Astrocyte of the spinal cord (primary cell): Measurements from ENCODE around the gene TCF7L2.
A peak's percentile ranks its signal among the peaks of the same experiment; 100 is the strongest.

Source experiments
- DNase-seq: peaks from one replicate; pipeline ENCODE4 v3.0.0; 2011; ENCODE audit warnings: low read depth, low spot score
- H3K4me3 ChIP-seq: 2 replicates; pipeline ENCODE4 v1.5.1; 2011; ENCODE audit warnings: low read depth, mild to moderate bottlenecking, low read length, moderate library complexity
- in situ Hi-C: cut with HindIII; loops from 2 replicates; pipeline ENCODE4 v1.10.0; 2017; ENCODE audit warnings: low sequenced_read_pairs
- TF ChIP-seq, protein P1 (sequence below): IDR thresholded peaks from 2 replicates; pipeline ENCODE4 v1.5.1; 2012; ENCODE audit warnings: low read depth, mild to moderate bottlenecking, low read length, inconsistent platforms

The TCF7L2 gene

DNA sequence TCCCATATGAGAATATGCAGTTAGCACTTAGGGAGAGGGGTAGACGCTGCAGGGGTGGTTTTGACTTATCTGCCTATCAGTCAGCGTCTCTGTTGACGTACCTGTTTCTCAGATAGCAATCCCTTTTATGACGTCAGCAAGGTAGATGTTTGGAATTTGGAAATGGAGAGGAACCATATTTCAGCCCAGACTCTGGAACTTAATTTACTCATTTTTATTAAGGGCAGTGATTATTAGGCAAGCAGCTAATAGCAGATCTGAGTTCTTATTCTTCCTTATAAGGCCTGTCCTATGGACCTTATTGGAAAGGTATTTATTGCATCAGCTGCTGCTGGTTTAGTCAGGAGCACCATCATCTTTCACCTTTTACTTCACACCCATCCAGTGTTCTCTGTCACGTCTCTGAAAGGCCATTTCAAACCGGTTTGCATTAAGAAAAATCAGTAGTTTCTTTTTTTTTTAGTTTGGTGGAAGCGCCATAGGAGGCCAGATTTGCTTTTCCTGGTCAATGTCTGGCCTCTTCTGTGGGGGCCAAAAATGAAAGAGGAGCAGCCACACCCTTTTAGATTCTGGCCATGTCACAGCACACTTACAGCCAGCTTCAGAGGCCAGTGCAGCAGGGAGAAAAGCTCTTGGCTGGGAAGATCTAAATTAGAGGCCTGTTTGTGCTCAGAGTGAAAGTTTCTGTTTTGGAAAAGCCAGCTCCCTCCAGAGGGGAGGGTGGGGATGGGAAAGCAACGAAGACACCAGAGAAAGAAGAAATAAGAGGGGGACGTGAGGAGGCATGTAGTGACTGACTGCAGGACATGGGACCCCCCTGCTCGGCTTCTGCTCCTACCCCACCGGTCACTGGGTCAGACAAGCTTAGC, 146.3 kb downstream of the TCF7L2 start:
- TF ChIP-seq, protein P1, sequence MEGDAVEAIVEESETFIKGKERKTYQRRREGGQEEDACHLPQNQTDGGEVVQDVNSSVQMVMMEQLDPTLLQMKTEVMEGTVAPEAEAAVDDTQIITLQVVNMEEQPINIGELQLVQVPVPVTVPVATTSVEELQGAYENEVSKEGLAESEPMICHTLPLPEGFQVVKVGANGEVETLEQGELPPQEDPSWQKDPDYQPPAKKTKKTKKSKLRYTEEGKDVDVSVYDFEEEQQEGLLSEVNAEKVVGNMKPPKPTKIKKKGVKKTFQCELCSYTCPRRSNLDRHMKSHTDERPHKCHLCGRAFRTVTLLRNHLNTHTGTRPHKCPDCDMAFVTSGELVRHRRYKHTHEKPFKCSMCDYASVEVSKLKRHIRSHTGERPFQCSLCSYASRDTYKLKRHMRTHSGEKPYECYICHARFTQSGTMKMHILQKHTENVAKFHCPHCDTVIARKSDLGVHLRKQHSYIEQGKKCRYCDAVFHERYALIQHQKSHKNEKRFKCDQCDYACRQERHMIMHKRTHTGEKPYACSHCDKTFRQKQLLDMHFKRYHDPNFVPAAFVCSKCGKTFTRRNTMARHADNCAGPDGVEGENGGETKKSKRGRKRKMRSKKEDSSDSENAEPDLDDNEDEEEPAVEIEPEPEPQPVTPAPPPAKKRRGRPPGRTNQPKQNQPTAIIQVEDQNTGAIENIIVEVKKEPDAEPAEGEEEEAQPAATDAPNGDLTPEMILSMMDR: peak; percentile 10
- no peak for DNase-seq
- in situ Hi-C loops: no loop called here
- H3K4me3 ChIP-seq: no peak overlapping the region

DNA sequence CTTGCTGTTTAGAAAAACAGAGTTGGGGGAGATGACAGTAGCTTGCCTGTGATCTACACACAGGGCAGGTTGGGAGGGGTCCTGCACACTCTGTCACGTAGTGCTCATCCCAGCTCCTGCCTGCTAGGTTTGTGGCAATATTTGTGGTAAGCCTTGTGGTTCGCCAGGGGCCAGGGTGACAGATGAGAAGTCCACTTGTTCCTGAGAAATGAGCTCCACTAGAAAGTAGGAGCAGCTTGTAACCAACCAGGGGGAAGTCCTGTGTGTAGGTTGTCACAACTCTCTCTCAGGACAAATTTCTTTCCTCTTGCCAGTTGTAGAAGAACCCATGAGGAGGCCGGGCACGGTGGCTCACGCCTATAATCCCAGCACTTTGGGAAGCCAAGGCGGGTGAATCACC, 147.0 kb downstream of the TCF7L2 start:
- DNase-seq: no peak
- no peak overlapping the region for H3K4me3 ChIP-seq
- in situ Hi-C loops: no loop called here
- TF ChIP-seq, protein P1: no peak

DNA sequence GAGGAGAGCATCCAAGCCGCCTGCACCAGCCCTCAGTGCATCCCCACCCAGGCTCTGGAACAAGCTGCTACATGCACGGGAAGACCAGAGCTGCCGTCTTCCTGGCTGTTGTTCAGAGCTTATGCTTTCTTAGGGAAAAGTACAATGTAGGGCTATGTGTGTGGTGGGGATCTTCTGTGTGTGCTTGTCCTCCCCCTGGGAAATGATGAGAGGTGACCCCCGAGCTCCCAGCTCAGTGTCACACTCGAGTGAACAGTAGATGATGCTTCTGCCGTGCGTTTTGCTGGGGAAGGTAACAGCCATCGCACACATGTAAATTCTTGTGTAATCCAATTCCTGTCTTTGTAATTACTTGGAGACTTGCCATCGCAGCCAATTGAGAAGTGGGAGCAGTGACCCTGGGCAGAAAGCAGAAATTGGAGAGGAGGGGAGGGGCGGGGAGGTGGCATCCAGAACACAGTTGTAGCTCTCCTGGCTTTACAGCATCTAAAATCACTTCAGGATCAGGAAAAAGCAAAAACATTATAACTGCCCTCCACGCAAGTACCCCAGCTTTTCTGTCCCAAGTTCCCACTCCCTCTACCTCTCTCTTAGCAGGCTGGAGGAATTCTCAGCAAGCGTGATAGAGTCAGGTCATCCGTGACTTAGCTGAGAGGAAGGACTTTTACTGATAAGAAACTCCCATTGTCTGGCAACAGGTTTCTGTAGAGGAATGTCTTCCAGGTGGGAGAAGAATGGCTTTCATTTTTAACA, 149.6 kb downstream of the TCF7L2 start:
- in situ Hi-C loops: no loop called here
- TF ChIP-seq, protein P1: no peak
- no peak for DNase-seq
- H3K4me3 ChIP-seq: no peak overlapping the region

DNA sequence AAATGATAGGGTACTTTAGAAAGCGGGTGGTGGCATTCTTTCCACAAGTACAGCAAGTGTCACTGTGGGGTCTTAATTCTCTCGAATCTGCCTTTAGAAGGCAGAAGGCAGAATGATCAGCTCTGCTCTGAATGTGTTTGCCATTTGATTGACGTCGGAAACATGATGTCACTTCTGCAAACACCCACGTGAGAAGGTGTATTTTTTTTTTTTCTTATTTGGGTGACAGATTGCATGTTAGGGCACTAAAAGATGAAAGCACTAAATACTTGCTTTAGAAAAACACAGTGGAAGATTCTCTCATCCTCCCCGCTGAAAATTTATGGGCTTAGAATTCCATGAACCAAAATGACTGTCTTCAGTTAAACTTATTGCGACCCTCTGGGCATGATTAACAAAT, 150.2 kb downstream of the TCF7L2 start:
- DNase-seq: no peak
- H3K4me3 ChIP-seq: no peak overlapping the region
- in situ Hi-C loops: no loop called here
- TF ChIP-seq, protein P1: no peak

DNA sequence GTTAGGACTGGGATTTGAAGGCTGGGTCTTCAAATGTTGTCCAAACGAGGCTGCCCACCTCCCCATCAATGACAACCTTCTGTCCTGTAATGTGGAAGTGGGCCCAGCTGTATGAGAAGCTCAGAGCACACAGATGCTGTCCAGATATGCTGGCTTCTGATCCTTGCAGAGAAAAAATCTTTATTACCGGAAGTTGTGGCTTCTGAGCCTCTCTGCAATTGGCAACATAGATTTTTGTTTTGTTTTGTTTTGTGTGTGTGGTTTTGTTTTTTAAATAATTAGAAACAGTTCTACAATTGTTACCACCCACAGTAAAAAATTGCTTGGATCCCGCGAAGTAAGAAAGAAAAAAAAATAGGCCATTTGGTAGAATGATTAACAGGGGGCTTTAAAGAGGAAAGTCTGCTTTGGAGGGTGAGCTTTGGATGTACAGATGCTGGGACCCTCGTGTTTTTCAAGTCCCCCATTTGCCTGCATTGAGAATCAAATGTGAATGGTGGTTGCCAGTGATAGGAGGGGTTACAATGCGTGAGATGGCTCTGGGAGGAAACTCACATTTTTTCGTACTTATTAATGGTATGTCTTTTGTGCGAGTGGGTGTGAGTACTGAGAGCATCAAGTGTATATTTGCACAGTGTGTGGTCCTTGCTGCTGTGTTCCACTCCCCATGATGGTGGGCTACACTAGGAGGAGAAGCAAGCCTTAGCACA, 153.2 kb downstream of the TCF7L2 start:
- TF ChIP-seq, protein P1: no peak
- H3K4me3 ChIP-seq: no peak overlapping the region
- DNase-seq: no peak
- in situ Hi-C loops: no loop called here

DNA sequence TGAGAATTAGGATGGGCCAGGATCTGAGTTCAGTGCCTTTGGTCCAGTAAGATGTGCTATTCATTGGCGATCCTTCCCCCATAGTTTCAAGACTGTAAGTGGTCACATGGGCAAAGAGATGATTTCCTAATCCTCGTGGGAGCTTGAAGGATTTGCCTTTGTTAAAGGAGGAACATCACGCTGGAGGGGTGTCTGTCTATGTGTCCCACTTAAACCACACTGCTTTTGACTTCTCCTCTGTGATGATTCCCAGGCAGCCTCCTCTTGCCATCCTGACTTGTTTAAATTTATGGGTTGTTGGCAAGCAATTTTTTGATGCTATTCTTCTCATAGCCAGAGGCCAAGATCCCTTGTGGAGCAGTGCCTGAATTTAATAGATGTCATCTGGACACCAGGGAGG, 154.0 kb downstream of the TCF7L2 start:
- H3K4me3 ChIP-seq: no peak overlapping the region
- in situ Hi-C loops: no loop called here

More for the DNA sequence above, 154.0 kb downstream of the TCF7L2 start:
- TF ChIP-seq, protein P1: no peak
- DNase-seq: no peak
